ENCODE data around the gene TBC1D22A. TPM values are rescaled to one million over a fixed set of nuclear protein-coding genes. Genes with fewer than 3 reads are reported as not detected.
A peak's percentile ranks its signal among the peaks of the same experiment; 100 is the strongest.

Gene TBC1D22A
- total and polyA plus RNA-seq, 2 experiments from 2014 or later = 9.6 to 13.3 TPM

DNA sequence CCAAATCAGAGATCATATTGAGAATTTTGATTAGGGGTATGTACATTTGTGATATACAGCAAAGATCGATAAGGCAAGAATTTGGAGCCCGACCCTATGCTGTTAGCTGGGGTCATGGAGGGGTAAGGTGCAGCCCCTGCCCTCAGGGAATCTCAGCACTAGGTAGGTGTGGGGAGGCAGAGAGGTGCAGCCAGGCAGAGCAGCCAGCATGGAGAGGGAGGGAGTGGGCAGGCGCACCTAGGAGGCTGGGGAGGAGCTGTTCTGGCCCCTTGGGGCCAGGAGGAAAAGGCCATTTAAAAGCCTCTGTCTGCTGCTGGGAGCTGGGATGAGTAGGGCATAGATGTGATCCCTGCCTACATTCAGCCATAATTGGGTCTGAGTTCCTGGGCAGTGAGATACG, 293.0 kb downstream of the TBC1D22A start (continued):
- TF ChIP-seq ZNF462 (CRISPR knock-in tag; IDR thresholded peaks at IDR 0.05) = no peak
- TF ChIP-seq CTCF (conservative IDR thresholded peaks at IDR 0.05; ENCODE audit: low read depth in 2 of 2) = no peak
- TF ChIP-seq EZH2 (IDR thresholded peaks at IDR 0.05; ENCODE audit: low read depth, unreplicated experiment) = no peak

DNA sequence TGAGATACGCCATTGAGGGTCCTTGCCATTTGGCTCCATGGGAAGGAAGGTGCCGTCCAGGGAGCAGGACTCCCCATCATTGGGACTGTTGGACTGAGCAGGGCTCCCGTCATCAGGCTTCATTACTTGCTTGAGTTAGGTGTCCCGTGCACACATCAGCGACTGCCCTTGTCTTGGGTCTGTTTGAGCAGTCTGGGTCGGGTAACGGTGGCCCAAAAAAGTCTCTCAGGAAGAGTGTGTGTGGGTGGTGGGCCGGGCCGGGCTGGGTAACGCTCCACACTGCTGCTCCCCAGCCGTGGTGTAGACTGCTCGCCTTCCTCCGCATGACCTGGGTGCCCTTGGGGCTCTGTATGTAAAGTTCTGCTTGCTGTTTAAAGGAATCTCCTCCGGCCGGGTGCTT, 293.5 kb downstream of the TBC1D22A start:
- no peaks in the 10 kb centered on the region for H3K9me3 Mint-ChIP-seq
- no peak overlapping the region for H3K4me3 Mint-ChIP-seq
- peaks cover 7% of the 10 kb centered on the region for H3K27me3 Mint-ChIP-seq (ENCODE audit: insufficient read depth, low read depth, poor library complexity)
- ATAC-seq (no peak), DNase-seq (ENCODE audit: low spot score) (no peak)
- Histone ChIP-seq H3K4me3 (no peak overlapping the region), H3K4me2 (no peak overlapping the region), H3K4me1 (ENCODE audit: insufficient read depth) (no peaks in the 10 kb centered on the region), H3F3A (replicated peaks; ENCODE audit: low read depth) (no peaks in the 10 kb centered on the region), H3K27ac (ENCODE audit: low read depth) (no peak overlapping the region), H2AFZ (no peak overlapping the region), H3K79me2 (replicated peaks; ENCODE audit: insufficient read depth) (no peaks in the 10 kb centered on the region), H3K36me3 (ENCODE audit: insufficient read depth) (no peaks in the 10 kb centered on the region), H3K9me2 (ENCODE audit: insufficient read depth) (no peaks in the 10 kb centered on the region), H4K20me1 (replicated peaks; ENCODE audit: insufficient read depth) (no peaks in the 10 kb centered on the region), H3K27me3 (ENCODE audit: insufficient read depth) (no peaks in the 10 kb centered on the region)
- H3K36me3 Mint-ChIP-seq (ENCODE audit: low read depth) = no peaks in the 10 kb centered on the region; the same call in 1 of the 3 replicates
- peak overlapping the region; percentile 20; the same call in 1 of the 2 replicates for H3K27ac Mint-ChIP-seq
- peaks cover 13% of the 10 kb centered on the region for H3K4me1 Mint-ChIP-seq
- TF ChIP-seq ZNF331 (CRISPR knock-in tag; IDR thresholded peaks at IDR 0.05; ENCODE audit: low read depth) (no peak), CREB1 (CRISPR knock-in tag; IDR thresholded peaks at IDR 0.05; ENCODE audit: low read depth) (no peak), CTCF (conservative IDR thresholded peaks at IDR 0.05; ENCODE audit: low read depth in 2 of 2) (no peak), NANOG (IDR thresholded peaks at IDR 0.05; ENCODE audit: borderline replicate concordance) (no peak), REST (IDR thresholded peaks at IDR 0.05; ENCODE audit: unreplicated experiment) (no peak), EZH2 (IDR thresholded peaks at IDR 0.05; ENCODE audit: low read depth, unreplicated experiment) (no peak), JUNB (IDR thresholded peaks at IDR 0.05; ENCODE audit: unreplicated experiment) (no peak)
- TF ChIP-seq, protein P1, sequence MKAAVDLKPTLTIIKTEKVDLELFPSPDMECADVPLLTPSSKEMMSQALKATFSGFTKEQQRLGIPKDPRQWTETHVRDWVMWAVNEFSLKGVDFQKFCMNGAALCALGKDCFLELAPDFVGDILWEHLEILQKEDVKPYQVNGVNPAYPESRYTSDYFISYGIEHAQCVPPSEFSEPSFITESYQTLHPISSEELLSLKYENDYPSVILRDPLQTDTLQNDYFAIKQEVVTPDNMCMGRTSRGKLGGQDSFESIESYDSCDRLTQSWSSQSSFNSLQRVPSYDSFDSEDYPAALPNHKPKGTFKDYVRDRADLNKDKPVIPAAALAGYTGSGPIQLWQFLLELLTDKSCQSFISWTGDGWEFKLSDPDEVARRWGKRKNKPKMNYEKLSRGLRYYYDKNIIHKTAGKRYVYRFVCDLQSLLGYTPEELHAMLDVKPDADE (IDR thresholded peaks at IDR 0.05) = no peak
